Endothelial cell of umbilical vein (primary cell): ENCODE results near the gene ANK2. TPM values are rescaled to one million over a fixed set of nuclear protein-coding genes. Genes with fewer than 3 reads are reported as not detected.

Experiments used
- BruUV-seq: library from RNA; stranded (reverse); fragments of 400-500 nt; replicated peaks from 2 replicates; lab custom pipeline; 2021; lab: Mats Ljungman, UMichigan
- CTCF ChIA-PET: fragments of 300-600, 350-600 bp; sonication (Branson Sonifier 250); formaldehyde crosslinking; loops from one replicate; lab custom pipeline; 2021; ENCODE audit warnings: antibody characterized with exemption, inconsistent platforms; lab: Charles Lee
- POLR2A ChIA-PET: fragments of 300-600, 350-600 bp; sonication (Branson Sonifier 250); formaldehyde crosslinking; loops from one replicate; lab custom pipeline; 2021; ENCODE audit warnings: antibody characterized with exemption, inconsistent platforms; lab: Charles Lee
- DNase-seq: peaks from one replicate; pipeline ENCODE4 v3.0.0-alpha.2; 2011; ENCODE audit warnings: low read depth, low spot score
- FAIRE-seq: peaks from 2 replicates; lab custom pipeline; 2011; peaks lifted over from hg19 to GRCh38; lab: Jason Lieb, UNC
- H2AFZ ChIP-seq: 2 replicates; pipeline ENCODE4 v1.6.0; 2012; ENCODE audit warnings: low read depth, low read length, control low read depth, inconsistent platforms
- H3K27ac ChIP-seq: 2 replicates; pipeline ENCODE4 v1.5.1; 2011; ENCODE audit warnings: low read depth, mild to moderate bottlenecking, control low read depth, low read length, moderate library complexity; ENCODE audit not compliant: insufficient read depth
- H3K27me3 ChIP-seq, 2 experiments: 2 replicates each; pipeline versions ENCODE4 v1.6.0 to v1.6.1; 2011; ENCODE audit warnings: low read length in 2 of 2, mixed read lengths in 1 of 2; ENCODE audit not compliant: control insufficient read depth in 2 of 2, insufficient read depth in 2 of 2
- H3K36me3 ChIP-seq, 2 experiments: 2 replicates in 1 of 2; 3 replicates in 1 of 2; pipeline ENCODE4 v1.5.1; 2011; ENCODE audit warnings: low read length in 2 of 2, mild to moderate bottlenecking in 1 of 2, moderate library complexity in 1 of 2; ENCODE audit not compliant: control insufficient read depth in 2 of 2, insufficient read depth in 2 of 2; ENCODE audit errors: extremely low read depth in 1 of 2
- H3K4me1 ChIP-seq: 3 replicates; pipeline ENCODE4 v1.5.1; 2011; ENCODE audit warnings: mild to moderate bottlenecking, low read length; ENCODE audit not compliant: control insufficient read depth, insufficient read depth; ENCODE audit errors: extremely low read depth
- H3K4me2 ChIP-seq: 2 replicates; pipeline ENCODE4 v1.6.1; 2011; ENCODE audit warnings: low read length, control low read depth, mixed read lengths; ENCODE audit not compliant: insufficient read depth
- H3K4me3 ChIP-seq, 3 experiments: fragments of 200-600 bp in 1 of 3; sonication (generic), shearing (Covaris generic) in 1 of 3; replicated peaks in 1 of 3; 2 replicates each; pipeline ENCODE4 v1.5.1; 2011 to 2016; ENCODE audit warnings: control low read depth in 3 of 3, low read length in 3 of 3, mild to moderate bottlenecking in 2 of 3, inconsistent platforms in 1 of 3, low read depth in 1 of 3, moderate library complexity in 1 of 3; ENCODE audit not compliant: insufficient read depth in 1 of 3
- H3K79me2 ChIP-seq: 2 replicates; pipeline ENCODE4 v1.6.0; 2012; ENCODE audit warnings: low read length, inconsistent platforms; ENCODE audit not compliant: control insufficient read depth, insufficient read depth
- H3K9ac ChIP-seq: replicated peaks from 2 replicates; pipeline ENCODE3; 2011; ENCODE audit warnings: low read length, control low read depth; ENCODE audit not compliant: insufficient read depth; ENCODE audit errors: extremely low read depth
- H3K9me1 ChIP-seq: replicated peaks from 3 replicates; pipeline ENCODE4 v1.6.0; 2011; ENCODE audit warnings: mild to moderate bottlenecking, low read length; ENCODE audit not compliant: control insufficient read depth, insufficient read depth; ENCODE audit errors: extremely low read depth
- H3K9me3 ChIP-seq: replicated peaks from 2 replicates; pipeline ENCODE4 v1.5.1; 2012; ENCODE audit warnings: low read length, inconsistent platforms; ENCODE audit not compliant: control insufficient read depth, insufficient read depth
- H4K20me1 ChIP-seq: replicated peaks from 2 replicates; pipeline ENCODE3; 2011; ENCODE audit warnings: mild to moderate bottlenecking, low read length; ENCODE audit not compliant: control insufficient read depth, insufficient read depth; ENCODE audit errors: extremely low read depth
- CTCF ChIP-seq, 2 donors: IDR thresholded peaks; 1 replicate in 1 of 2; 2 replicates in 1 of 2; pipeline ENCODE4 v1.5.1; 2011; ENCODE audit warnings: low read length in 2 of 2, mild to moderate bottlenecking in 2 of 2, moderate library complexity in 2 of 2, control low read depth in 1 of 2, inconsistent platforms in 1 of 2, low read depth in 1 of 2; ENCODE audit not compliant: insufficient read depth in 1 of 2; ENCODE audit errors: extremely low read depth in 1 of 2
- EZH2 ChIP-seq: IDR thresholded peaks from 2 replicates; pipeline ENCODE4 v1.6.1; 2012; ENCODE audit warnings: borderline replicate concordance, low read depth, mild to moderate bottlenecking, moderate library complexity, low read length, inconsistent platforms; ENCODE audit not compliant: severe bottlenecking
- FOS ChIP-seq: IDR thresholded peaks from 2 replicates; pipeline ENCODE4 v1.6.1; 2011; ENCODE audit warnings: mild to moderate bottlenecking, low read length, moderate library complexity, borderline replicate concordance; ENCODE audit not compliant: insufficient read depth
- GATA2 ChIP-seq: IDR thresholded peaks from 2 replicates; pipeline ENCODE4 v1.7.0; 2011; ENCODE audit warnings: low read depth, mild to moderate bottlenecking, moderate library complexity, mixed read lengths, low read length; ENCODE audit not compliant: insufficient read length, insufficient read depth
- JUN ChIP-seq: IDR thresholded peaks from 2 replicates; pipeline ENCODE4 v1.6.1; 2011; ENCODE audit warnings: borderline replicate concordance, low read depth; ENCODE audit not compliant: insufficient read length, insufficient read depth
- MAX ChIP-seq: IDR thresholded peaks from 2 replicates; pipeline ENCODE4 v1.6.1; 2011; ENCODE audit not compliant: insufficient read depth, insufficient read length
- MYC ChIP-seq: IDR thresholded peaks from one replicate; pipeline ENCODE4 v1.6.1; 2011; ENCODE audit warnings: mild to moderate bottlenecking, low read depth, low read length
- POLR2A ChIP-seq: IDR thresholded peaks from 2 replicates; pipeline ENCODE4 v1.6.1; 2012; ENCODE audit warnings: low read depth, mild to moderate bottlenecking, control low read depth, low read length
- POLR2AphosphoS5 ChIP-seq: IDR thresholded peaks from 2 replicates; pipeline ENCODE4 v1.6.1; 2012; ENCODE audit warnings: low read depth, mild to moderate bottlenecking, control low read depth, low read length, moderate library complexity; ENCODE audit not compliant: insufficient read depth
- dilution Hi-C: fragments of 300-500 bp; cut with MboI; formaldehyde crosslinking; loops from one replicate; pipeline ENCODE4 v1.15.0; 2019; ENCODE audit warnings: low sequenced_read_pairs; ENCODE audit not compliant: extremely low pct_ligation_motif_present
- intact Hi-C: fragments of 100-400 bp; cut with micrococcal nuclease; formaldehyde crosslinking; loops from one replicate; pipeline ENCODE4 v1.10.0; 2022
- polyA plus RNA-seq, 4 experiments: library from polyadenylated mRNA; depleted of rRNA in 3 of 4; stranded (reverse) in 3 of 4; unstranded in 1 of 4; fragments of >200 nt; gene quantifications; 2 replicates each; pipeline versions ENCODE4 v1.2.1 to v1.2.3, GENCODE V29; 2011 to 2012; ENCODE audit warnings: missing spikeins in 1 of 4
- total RNA-seq: library from RNA; stranded (reverse); gene quantifications from 2 replicates; pipeline ENCODE4 v1.2.3, GENCODE V29; 2021

The ANK2 gene
- total and polyA plus RNA-seq, 2 donors (not counting 3 experiments of a cell fraction or from before 2014, with no cell fraction given), result not detected

GRCh38 chr4:113221990-113222389 lies 172.5 kb downstream of the ANK2 start:
- Histone ChIP-seq H3K27me3 (peaks cover 0 to 4% of the 10 kb centered on the region in 2 experiments), H3K27ac (no peak overlapping the region), H2AFZ (no peak overlapping the region), H4K20me1 (no peaks in the 10 kb centered on the region), H3K9me3 (no peaks in the 10 kb centered on the region), H3K9me1 (peaks cover 2% of the 10 kb centered on the region), H3K4me3 (no peak overlapping the region), H3K79me2 (no peaks in the 10 kb centered on the region), H3K4me2 (no peak overlapping the region), H3K36me3 (no peaks in the 10 kb centered on the region), H3K9ac (no peak overlapping the region), H3K4me1 (no peaks in the 10 kb centered on the region)
- FAIRE-seq (no peak), DNase-seq (no peak)
- no peak for TF ChIP-seq POLR2A
- TF ChIP-seq GATA2, result no peak
- no peak for TF ChIP-seq CTCF (IDR thresholded peaks at IDR 0.05; ENCODE audit: extremely low read depth in 1 of 2, insufficient read depth in 1 of 2, low read depth in 1 of 2, low read length in 2 of 2)
- no peak for TF ChIP-seq MYC
- TF ChIP-seq MAX, result no peak
- no peak for TF ChIP-seq EZH2
- no peak for TF ChIP-seq POLR2AphosphoS5
- no peak for TF ChIP-seq FOS
- TF ChIP-seq JUN, result no peak
- BruUV-seq, result no TSS peak
- intact Hi-C loops, result no loop called here
- POLR2A ChIA-PET, result no interaction called here
- dilution Hi-C loops, result no loop called here
- CTCF ChIA-PET, result interaction anchor here (1.1 kb wide), 2 partner anchors 9 to 12 kb away, joined by 3 to 4 read pairs; no protein-coding TSS in a partner anchor
